Uterus (tissue), 4 donors: ENCODE measurements around the gene PPCDC. TPM values are rescaled to one million over a fixed set of nuclear protein-coding genes. Genes with fewer than 3 reads are reported as not detected.

Experiments used
- DNase-seq, 2 donors: peaks; one replicate each; pipeline ENCODE4 v3.0.0-alpha.2; 2019 to 2020
- H3K27ac ChIP-seq, 2 donors: fragments of 200-600 bp; sonication (generic); 1 replicate in 1 of 2; 2 replicates in 1 of 2; pipeline ENCODE4 v1.5.1; 2016 to 2018
- H3K27me3 ChIP-seq, 2 donors: fragments of 200-600 bp; sonication (generic); one replicate each; pipeline ENCODE4 v1.5.1; 2018 to 2019; ENCODE audit warnings: control low read depth in 1 of 2
- H3K36me3 ChIP-seq, 2 donors: fragments of 200-600 bp; sonication (generic); one replicate each; pipeline ENCODE4 v1.5.1; 2019; ENCODE audit warnings: control low read depth in 1 of 2
- H3K4me1 ChIP-seq, 2 donors: fragments of 200-600 bp; sonication (generic); one replicate each; pipeline ENCODE4 v1.5.1; 2018 to 2019; ENCODE audit warnings: control low read depth in 1 of 2
- H3K4me3 ChIP-seq, 2 donors: fragments of 200-600 bp; sonication (generic); 1 replicate in 1 of 2; 2 replicates in 1 of 2; pipeline ENCODE4 v1.5.1; 2018 to 2019; ENCODE audit warnings: mild to moderate bottlenecking in 1 of 2
- H3K9me3 ChIP-seq, 2 donors: fragments of 200-600 bp; sonication (generic); one replicate each; pipeline ENCODE4 v1.5.1; 2019; ENCODE audit warnings: control low read depth in 1 of 2
- POLR2A ChIP-seq, 2 donors: fragments of 450-650 bp; IDR thresholded peaks; one replicate each; pipeline ENCODE4 v1.6.1; 2016; ENCODE audit warnings: antibody characterized with exemption in 2 of 2, mild to moderate bottlenecking in 1 of 2, moderate library complexity in 1 of 2
- intact Hi-C: fragments of 100-400 bp; cut with DNase I; formaldehyde crosslinking; loops from one replicate; pipeline ENCODE4 v1.15.1; 2023; ENCODE audit warnings: low total_unique reads
- total RNA-seq, 4 donors: library from RNA; depleted of rRNA in 3 of 4; stranded (reverse); fragments of >200 nt in 3 of 4; gene quantifications; one replicate each; pipeline versions ENCODE4 v1.1.0 to v1.2.4, GENCODE V29; 2014 to 2023
- TF ChIP-seq, protein P1 (sequence below), 4 experiments: fragments of 200-600 bp in 2 of 4; fragments of 450-650 bp in 2 of 4; sonication (generic) in 2 of 4; IDR thresholded peaks; one replicate each; pipeline ENCODE4 v1.5.1; 2016 to 2019; ENCODE audit warnings: antibody characterized with exemption in 4 of 4, mild to moderate bottlenecking in 2 of 4, moderate library complexity in 1 of 4
- donor health status: DM: yes; HTN: yes; CAD: no.

Gene PPCDC
- total RNA-seq, 4 donors from 2014 or later = 1.2 to 22.8 (median 6.9) TPM

DNA sequence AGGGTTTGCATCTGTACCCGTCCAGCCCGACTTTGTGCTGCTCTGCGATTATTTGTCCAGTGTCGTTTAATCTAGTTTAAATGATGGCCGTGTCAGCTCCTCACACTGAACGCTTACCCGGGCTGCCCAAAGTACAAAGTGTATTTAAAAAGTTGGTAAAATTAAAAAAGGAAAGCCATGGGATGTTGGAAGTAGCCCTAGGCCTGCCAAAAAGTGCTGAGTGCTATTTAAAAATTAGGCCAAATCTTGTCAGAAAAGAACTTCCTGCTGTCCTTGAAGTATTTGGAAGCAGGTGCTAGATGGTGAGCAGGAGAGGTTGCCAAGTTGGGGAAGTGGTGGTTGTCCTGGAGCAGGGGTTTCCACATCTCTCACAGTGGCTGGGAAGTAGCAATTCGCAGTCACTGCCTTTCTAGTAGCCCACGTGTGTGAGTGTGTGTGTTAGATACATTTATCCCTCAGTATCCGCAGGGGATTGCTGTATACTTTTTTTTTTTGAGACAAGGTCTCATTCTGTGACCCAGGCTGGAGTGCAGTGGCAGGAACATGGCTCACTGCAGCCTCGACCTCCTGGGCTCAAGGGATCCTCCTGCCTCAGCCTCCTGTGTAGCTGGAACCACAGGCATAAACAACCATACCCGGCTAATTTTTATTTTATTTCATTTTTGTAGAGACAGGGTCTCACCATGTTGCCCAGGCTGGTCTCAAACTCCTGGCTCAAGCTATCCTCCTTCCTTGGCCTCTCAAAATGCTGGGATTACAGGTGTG lies 664 bp downstream of the PPCDC start:
- Histone ChIP-seq H3K36me3 (no peaks in the 10 kb centered on the region), H3K27ac (peak overlapping the region; percentile 89 to 91), H3K4me1 (peaks cover 0 to 6% of the 10 kb centered on the region in 2 donors), H3K4me3 (peak overlapping the region; percentile 86 to 88), H3K9me3 (no peaks in the 10 kb centered on the region), H3K27me3 (no peaks in the 10 kb centered on the region)
- TF ChIP-seq POLR2A (IDR thresholded peaks at IDR 0.05) = no peak
- TF ChIP-seq, protein P1, sequence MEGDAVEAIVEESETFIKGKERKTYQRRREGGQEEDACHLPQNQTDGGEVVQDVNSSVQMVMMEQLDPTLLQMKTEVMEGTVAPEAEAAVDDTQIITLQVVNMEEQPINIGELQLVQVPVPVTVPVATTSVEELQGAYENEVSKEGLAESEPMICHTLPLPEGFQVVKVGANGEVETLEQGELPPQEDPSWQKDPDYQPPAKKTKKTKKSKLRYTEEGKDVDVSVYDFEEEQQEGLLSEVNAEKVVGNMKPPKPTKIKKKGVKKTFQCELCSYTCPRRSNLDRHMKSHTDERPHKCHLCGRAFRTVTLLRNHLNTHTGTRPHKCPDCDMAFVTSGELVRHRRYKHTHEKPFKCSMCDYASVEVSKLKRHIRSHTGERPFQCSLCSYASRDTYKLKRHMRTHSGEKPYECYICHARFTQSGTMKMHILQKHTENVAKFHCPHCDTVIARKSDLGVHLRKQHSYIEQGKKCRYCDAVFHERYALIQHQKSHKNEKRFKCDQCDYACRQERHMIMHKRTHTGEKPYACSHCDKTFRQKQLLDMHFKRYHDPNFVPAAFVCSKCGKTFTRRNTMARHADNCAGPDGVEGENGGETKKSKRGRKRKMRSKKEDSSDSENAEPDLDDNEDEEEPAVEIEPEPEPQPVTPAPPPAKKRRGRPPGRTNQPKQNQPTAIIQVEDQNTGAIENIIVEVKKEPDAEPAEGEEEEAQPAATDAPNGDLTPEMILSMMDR (IDR thresholded peaks at IDR 0.05) = no peak
- no peak for DNase-seq
- intact Hi-C loops = no loop called here

DNA sequence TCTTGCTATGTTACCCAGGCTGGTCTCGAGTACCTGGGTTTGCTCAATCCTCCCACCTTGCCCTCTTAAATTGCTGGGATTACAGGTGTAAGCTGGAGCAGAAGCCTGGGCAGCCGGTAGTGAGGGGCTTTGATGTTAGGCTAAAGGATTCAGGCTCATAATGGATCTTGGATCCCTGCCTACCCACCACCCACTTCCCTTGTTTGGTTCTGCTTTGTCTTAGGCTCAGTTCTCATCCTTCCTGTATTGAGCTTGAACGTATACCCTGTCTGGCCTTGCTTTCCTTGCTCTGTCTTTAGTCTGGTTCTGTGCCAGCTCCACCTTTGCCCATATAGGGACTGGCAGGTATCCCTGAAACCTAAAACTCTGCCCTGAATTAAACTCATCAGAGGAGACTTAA lies 1.7 kb downstream of the PPCDC start:
- H3K4me3 ChIP-seq = no peak overlapping the region
- no peaks in the 10 kb centered on the region for H3K27me3 ChIP-seq
- peaks cover 0 to 11% of the 10 kb centered on the region in 2 donors for H3K4me1 ChIP-seq
- no peaks in the 10 kb centered on the region for H3K9me3 ChIP-seq
- intact Hi-C loops = no loop called here
- no peaks in the 10 kb centered on the region for H3K36me3 ChIP-seq
- no peak for DNase-seq
- H3K27ac ChIP-seq = no peak overlapping the region
- TF ChIP-seq, protein P1 (IDR thresholded peaks at IDR 0.05) = no peak
- no peak for TF ChIP-seq POLR2A (IDR thresholded peaks at IDR 0.05)

DNA sequence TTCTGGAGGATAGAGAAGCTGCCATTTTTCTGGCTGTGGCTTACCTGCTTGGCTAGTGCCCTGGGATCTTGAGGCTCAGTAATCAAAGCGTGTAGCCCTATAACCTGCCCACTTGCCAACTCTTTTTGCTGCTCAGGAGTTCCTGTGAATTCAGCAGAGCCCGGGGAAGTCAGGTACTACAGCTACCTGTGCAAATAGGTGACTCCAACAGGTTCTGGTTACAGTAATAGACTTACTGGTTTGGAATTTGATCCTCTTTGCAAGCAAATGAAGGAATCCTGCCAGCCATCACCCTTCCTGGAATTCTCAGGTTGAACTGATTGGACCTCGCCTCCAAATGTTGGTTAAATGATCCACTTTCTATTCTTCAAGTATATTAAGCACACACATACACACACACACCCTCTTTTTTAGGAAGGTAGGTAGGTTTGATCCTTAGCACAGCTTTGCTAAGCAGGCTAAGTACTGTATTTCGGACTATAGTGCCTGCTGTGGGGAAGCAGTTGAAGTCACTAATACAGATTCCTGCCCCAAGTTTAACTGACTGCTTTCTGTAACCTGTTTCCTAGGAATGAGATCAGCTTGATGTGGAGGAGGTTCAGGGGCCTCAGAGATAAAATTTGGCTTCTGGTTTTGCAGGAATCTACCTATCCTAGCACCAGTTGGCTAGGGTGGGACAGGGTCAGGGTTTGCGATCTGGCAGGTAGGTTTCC lies 2.3 kb downstream of the PPCDC start:
- H3K27ac ChIP-seq = no peak overlapping the region

GRCh38 chr15:75027551-75027950 lies 4.2 kb downstream of the PPCDC start:
- Histone ChIP-seq H3K9me3 (no peaks in the 10 kb centered on the region), H3K27me3 (no peaks in the 10 kb centered on the region), H3K4me3 (no peak overlapping the region), H3K27ac (no peak overlapping the region), H3K4me1 (peaks cover 0 to 11% of the 10 kb centered on the region in 2 donors), H3K36me3 (no peaks in the 10 kb centered on the region)
- DNase-seq = no peak
- no peak for TF ChIP-seq POLR2A (IDR thresholded peaks at IDR 0.05)
- TF ChIP-seq, protein P1 (IDR thresholded peaks at IDR 0.05) = no peak
- intact Hi-C loops = no loop called here

More for the DNA sequence above, 2.3 kb downstream of the PPCDC start:
- H3K9me3 ChIP-seq = no peaks in the 10 kb centered on the region
- TF ChIP-seq, protein P1 (IDR thresholded peaks at IDR 0.05) = no peak
- TF ChIP-seq POLR2A (IDR thresholded peaks at IDR 0.05) = no peak
- no peaks in the 10 kb centered on the region for H3K27me3 ChIP-seq
- H3K36me3 ChIP-seq = no peaks in the 10 kb centered on the region
- H3K4me3 ChIP-seq = no peak overlapping the region
- H3K4me1 ChIP-seq = peaks cover 0 to 11% of the 10 kb centered on the region in 2 donors
- DNase-seq = no peak
- intact Hi-C loops = no loop called here

DNA sequence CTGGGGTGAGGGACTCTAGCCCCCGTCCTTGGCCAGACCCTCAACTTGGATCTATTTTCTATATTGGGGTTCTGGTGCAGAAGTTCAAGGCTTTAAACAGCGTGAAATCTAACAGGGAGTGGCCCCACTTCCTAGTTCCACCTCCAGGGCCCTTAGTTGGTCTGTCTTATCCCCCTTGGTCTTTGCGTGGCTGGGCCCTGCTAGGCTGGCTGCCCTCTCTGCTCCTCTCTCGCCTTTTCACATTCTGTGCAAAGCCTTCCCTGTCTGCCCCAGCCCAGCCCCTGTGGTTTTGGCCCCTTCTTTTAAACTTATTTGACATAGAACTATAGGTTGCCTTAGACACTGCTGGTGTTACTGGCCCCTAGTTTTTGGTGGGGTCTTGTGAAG lies 5.6 kb downstream of the PPCDC start:
- TF ChIP-seq POLR2A (IDR thresholded peaks at IDR 0.05) = no peak
- TF ChIP-seq, protein P1 (IDR thresholded peaks at IDR 0.05) = no peak
- no peaks in the 10 kb centered on the region for H3K36me3 ChIP-seq
- peak overlapping the region; percentile 29 to 81 for H3K27ac ChIP-seq
- H3K4me3 ChIP-seq = no peak overlapping the region
- no peaks in the 10 kb centered on the region for H3K27me3 ChIP-seq
- DNase-seq = no peak
- peaks cover 0 to 10% of the 10 kb centered on the region in 2 donors for H3K4me1 ChIP-seq
- intact Hi-C loops = loop anchor here (2.0 kb wide), 1 partner anchor 176 kb away; no protein-coding TSS in a partner anchor
- H3K9me3 ChIP-seq = no peaks in the 10 kb centered on the region
